Measurements from ENCODE around the gene ALDH2.
A peak's percentile ranks its signal among the peaks of the same experiment; 100 is the strongest.

The ALDH2 gene

GRCh38 chr12:111803038-111803626, 36.4 kb downstream of the ALDH2 start:
- no peak for TF ChIP-seq CTCF (IDR thresholded peaks at IDR 0.05)

GRCh38 chr12:111803851-111804250, 37.1 kb downstream of the ALDH2 start:
- no peak for TF ChIP-seq CTCF (IDR thresholded peaks at IDR 0.05)

GRCh38 chr12:111806304-111806703, 39.6 kb downstream of the ALDH2 start:
- no peak for TF ChIP-seq CTCF (IDR thresholded peaks at IDR 0.05)

GRCh38 chr12:111807232-111807631, 40.5 kb downstream of the ALDH2 start:
- no peak for TF ChIP-seq CTCF (IDR thresholded peaks at IDR 0.05)

- peak; percentile 80 for TF ChIP-seq CTCF (IDR thresholded peaks at IDR 0.05)
Measured at GRCh38 chr12:111812881-111813741, 46.4 kb downstream of the ALDH2 start.

- TF ChIP-seq CTCF (IDR thresholded peaks at IDR 0.05), result no peak
Measured at GRCh38 chr12:111816065-111816615, 49.4 kb downstream of the ALDH2 start.

GRCh38 chr12:111818340-111818739, 51.6 kb downstream of the ALDH2 start:
- TF ChIP-seq CTCF (IDR thresholded peaks at IDR 0.05), result no peak
